Measurements from ENCODE around the gene ACOX3. TPM values are rescaled to one million over a fixed set of nuclear protein-coding genes. Genes with fewer than 3 reads are reported as not detected.

Gene ACOX3
- polyA plus RNA-seq, 1 donor, result 15.2 TPM

DNA sequence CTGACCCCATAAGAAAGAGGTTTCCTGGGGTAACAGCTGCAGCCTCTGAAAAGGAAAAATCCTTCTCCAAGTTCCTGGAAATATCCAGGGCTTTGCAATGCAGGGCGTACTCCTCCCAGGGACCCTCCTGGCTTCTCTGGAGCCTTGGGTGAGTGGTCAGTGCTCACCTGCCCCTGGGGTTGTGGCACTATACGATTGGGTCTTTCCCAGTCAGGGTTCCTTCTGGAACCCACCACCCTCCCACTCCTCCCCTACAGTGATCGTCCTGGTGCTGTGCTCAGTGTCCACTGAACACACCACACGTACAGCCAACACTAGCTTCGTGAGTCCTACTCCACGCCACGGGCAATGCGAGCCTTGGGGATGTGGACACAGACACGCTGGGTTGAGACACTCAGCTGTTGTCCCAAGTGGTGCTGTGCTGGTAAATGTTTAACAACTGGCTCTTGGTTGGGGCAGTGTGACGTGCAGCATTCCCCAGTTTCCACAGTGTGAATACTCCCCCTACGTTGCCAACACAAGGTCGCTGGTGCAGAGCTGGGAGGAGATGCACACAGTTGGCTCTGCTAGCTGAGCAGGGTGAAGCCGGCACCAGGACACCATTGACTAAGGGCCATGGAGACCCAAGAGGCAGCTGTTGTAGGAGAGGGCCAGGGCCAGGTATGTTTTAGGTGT, 105.6 kb downstream of the ACOX3 start:
- DNase-seq, result no peak

DNA sequence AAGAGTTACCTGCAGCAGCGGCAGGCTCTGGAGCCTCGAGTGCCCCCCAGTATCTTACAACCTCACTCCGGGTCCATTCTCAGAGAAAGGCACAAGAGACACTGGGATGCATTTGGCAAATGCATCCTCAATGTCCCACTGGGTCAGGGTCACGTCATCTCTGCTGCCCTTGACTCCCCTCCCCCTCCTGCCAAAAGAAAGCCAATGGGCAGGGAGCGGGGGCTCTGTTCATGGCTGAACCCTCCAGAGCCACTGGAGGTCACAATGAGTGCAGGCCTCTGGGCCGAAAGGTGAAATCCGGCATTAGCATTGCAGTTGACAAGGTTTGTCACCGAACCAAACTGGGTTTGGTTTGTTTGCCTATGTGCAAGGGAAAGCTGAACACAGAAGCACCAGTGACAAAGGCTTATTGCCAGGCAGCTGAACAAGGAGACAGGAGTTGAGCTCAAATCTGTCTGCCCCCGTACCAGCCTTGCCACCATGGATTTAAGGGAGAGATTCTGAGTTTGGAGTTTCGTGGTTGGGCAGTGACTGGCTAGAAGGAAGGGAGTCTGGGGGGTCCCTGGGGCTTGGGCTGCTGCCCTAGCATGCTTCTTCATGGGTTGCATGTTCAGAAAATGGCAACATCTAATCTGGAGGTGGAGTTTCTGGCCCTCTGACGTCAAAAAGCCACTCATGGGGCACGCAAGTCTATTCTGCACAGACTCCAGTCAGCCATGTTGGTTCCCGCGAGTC, 106.6 kb downstream of the ACOX3 start:
- DNase-seq, result no peak

DNA sequence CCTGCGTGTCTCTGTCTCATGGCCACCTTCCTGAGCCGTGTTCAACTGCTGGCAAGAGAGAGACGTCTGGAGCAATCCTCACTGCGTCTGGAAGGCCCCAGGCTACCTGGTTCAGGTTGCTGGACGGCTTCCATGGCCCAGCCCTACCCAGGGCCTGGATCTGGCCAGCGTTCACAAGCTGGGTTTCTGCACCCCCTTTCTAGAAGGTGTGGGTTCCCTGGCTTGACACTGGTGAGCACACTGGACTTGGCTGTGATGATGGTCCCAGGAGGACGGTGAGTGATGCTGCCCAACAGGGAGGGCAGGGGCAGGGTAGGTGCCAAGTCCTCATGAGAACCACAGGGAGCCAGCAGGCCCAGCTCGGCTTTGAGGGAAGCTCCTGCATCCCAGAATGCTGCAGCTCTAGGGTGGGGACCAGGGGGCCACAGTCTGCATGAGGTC, 107.6 kb downstream of the ACOX3 start:
- DNase-seq, result no peak

DNA sequence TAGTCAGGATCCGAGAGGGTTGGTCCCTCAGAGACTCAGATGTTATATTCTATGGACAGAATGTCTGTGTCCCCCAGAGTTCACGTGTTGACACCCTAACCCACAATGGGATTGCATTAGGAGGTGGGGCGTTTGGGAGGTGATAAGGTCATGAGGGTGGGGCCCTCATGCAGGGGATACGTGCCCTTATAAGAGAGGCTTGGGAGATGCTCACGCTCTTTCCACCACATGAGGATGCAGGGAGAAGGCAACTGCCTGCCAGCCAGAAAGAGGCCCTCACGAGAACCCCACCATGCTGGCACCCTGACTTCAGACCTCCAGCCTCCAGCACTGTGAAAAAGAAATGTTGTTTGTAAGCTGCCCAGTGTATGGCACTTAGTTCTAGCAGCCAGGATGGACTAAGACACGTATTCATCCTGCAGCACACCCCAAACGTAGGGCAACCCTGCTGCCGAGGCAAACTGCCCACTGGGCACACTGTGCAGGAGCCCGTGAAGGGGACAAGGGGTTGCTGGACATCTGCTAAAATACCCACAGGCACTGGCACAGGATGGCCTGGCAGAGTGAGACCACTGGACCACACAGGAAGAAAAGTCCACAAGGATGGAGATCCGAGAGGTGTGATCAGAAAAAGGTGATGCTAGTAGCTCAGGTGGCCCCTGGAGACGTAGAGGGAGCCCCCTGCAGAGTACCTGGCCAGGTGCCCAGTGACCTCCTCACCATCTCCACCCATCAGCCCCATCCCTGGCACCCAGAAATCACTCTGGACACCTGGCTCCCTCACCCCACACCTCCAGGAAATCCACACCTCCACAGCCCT, 108.3 kb downstream of the ACOX3 start:
- DNase-seq, result no peak

DNA sequence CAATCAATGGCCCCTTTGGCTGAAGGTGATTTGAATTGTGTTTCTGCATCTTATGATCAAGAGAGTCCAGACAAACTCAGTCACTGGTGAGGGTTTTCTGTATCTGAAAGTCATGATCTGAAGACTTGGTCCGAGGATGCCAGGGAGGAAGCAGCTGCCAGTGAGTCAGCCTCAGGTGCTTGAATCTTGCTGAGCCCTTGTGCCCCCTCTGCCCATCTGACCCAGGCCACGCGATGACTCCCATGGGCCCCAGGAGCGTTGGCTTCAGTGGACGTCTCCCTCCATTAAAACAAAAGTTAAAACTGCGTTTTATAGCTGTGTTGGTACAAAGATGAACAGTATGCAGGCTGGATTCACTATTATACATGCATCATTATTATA, 109.0 kb downstream of the ACOX3 start:
- no peak for DNase-seq

DNA sequence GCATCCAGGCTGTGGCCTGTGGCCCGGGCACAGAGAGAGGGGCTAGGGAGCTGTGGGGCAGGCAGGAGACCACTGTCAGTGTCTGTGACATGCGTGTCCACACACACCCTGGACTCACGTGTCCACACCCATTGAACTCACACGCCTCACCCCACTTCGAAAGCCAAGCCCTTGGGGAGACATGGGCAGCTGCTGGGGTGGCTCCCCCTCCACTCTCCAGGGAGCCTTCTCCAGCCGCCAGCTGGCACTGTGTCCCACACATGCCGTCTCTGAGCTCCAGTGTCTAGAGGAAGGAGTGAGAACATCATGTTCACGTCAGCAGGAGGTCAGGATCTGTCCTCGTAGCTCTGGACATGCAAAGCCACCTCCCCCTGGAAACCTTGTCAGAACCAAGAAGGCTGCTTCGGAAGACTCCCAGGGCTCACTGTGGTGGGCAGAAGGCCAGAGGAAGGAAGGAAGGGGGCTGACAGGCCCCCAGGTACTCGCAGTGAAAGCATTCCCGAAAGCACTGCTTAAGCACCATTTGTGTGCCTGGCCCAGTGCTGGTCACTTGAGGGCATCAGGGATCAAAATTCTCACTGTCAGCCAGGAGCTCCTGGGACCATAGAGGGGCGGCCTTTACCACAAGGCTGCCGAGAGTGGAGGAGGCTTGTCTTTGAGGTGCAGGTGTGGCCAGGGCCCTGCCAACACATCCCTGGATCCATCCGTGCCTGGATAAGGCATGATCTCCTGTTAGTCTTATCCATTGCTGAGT, 109.5 kb downstream of the ACOX3 start:
- DNase-seq, result no peak

DNA sequence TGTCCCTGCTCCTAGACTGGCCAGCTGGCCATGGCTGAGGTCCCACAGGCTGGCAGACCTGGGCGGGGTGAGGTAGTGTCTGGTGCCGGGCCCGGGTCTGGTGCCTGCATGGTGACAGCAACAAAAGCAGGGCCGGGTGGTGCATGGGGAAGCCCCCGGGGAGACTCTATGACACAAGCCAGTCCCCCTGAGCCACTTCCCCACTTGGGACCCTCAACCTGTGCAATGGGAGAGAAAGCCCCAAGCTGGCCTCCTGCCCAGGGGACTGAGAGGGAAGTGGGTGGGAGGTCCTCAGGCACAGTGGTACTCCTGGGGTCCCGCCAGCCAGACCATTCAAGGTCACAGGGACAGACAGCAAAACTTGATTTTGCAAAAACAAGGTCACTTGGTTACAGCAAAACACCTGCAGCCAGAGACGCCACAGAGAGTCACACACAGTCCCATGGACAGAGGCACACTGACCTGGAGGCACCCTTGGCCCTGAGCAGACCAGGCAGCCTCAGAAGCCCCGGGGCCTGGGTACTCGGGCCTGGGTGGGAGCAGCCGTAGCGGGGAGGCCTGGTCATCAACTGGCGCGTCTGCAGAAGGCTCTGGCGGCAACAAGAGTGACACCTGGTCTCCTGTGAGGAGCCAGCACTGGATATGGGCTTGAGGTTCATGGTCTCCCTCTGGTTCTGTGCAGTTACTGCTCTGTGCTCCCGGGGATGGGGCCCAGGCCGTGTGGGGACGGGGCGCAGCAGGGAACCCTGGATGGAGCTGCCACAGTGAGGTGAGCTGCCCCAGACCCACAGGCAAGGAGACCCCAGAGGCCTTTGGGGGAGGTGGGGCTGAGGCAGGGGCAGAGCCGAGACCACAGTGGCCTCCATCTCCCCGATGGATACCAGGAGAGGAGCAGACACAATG, 110.4 kb downstream of the ACOX3 start:
- no peak for DNase-seq

DNA sequence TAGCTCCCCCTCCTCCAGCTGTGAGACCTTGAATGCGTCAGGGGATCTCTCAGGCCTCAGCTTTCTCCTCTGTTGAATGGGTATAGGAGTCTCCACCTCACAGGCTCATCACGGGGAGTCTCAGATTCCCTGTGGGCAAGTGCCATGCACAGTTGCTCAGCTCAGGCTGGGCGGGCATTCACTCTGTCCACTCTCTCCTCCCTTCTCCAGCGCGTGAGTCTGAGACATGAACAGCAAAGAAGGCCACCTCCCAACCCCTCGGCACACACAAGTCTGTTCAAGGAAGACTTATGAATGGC, 111.0 kb downstream of the ACOX3 start:
- no peak for DNase-seq

DNA sequence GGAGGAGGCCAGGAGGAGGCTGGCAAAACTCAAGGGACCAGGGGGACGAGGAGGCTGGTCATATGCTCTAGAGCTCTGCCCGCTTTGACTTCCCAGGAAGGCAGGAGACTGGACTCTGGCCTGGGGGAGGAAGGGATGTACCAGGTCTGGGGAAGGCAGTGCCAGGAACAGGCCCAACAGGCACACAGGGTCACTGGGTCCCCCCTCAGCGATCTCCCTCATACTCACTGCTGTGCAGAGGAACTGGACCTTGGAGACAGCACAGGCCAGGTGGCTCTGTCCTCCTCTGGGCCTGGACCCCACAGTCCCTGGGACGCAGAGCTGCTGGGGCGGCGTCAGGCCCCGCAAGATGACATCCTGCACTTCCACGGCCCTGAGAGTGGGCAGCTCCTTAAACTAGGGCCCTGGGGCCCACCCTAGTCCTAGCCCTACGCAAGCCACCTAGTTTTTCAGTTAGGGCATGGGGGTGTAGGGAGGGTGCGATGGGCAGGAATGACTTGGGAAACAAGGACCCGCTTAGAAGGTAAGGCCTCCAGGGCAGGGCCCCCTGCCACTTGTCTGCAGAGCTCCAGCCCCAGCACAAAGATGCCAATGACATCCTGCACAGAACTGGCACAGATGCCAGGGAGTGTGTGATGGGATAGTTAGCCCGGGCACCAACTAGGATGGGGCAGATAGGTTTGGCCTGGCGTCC, 111.5 kb downstream of the ACOX3 start:
- no peak for DNase-seq

DNA sequence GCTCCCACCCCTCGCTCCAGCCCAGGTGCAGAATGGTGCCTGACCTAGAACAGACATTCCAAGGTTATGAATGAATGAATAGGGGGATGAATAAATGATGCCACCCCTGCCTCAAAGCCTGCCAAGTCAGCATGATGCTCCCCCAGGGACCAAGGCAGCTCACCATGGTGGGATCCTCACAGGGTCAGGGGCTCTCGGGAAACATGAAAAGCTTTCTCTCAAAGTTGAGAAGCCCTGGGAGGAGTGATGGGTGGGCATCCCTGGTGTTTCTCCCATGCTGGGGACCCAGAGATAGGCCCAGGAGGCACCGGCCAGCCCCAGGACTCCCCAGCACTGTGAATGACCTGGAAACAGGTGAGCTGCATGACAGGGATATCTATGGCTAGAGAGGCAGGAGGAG, 112.1 kb downstream of the ACOX3 start:
- no peak for DNase-seq

DNA sequence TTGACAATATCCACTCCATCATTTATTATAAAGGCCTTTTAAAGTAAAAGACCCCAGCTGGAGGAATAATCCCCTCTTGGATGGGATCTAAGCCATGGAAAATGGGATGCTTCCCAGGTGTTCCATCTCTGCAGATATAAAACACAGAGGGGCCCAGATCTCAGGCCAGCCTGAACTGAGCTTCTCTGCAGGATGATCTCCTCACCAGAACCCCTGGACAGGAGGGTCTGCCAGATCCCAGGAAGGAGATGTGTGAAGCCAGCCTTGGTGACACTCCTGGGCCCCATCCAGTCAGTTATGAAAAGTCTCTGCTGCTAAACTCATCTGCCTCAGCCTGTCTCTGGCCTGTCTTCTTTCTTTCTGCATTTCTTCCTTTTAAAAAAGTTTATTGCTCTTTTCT, 114.3 kb downstream of the ACOX3 start:
- DNase-seq, result peak; percentile 85

DNA sequence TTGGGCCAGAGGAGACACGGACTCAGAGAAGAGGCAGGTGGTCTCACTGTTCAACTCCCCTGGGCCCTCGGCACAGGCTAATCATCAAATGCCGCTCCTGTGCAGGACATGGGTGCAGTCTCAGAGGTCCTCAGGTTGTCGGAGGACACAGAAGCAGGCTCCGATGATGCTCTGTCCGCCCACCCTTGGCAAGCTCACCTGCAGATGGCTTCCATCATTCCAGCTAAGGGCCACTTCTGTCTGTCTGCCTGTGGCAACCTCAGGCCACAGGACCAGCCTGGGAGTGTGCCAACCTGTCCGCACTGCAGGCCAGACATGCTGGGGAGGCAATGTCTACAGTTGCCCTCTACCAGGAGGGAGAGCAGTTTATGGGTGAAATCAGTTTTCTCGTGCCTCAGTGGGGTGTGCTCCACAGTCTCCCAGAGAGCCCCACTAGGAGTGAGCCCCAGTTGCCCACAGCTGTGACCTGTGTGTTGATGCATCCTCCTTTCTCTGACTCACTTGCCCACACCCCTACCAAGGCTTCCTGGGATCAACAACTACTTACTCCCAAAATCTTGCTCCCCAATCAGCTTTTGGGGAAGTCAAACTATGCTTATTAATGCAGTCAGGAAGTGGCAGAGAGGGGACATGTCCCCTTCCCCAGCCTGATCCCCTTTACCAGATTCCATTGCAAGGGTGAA, 115.1 kb downstream of the ACOX3 start:
- no peak for DNase-seq

DNA sequence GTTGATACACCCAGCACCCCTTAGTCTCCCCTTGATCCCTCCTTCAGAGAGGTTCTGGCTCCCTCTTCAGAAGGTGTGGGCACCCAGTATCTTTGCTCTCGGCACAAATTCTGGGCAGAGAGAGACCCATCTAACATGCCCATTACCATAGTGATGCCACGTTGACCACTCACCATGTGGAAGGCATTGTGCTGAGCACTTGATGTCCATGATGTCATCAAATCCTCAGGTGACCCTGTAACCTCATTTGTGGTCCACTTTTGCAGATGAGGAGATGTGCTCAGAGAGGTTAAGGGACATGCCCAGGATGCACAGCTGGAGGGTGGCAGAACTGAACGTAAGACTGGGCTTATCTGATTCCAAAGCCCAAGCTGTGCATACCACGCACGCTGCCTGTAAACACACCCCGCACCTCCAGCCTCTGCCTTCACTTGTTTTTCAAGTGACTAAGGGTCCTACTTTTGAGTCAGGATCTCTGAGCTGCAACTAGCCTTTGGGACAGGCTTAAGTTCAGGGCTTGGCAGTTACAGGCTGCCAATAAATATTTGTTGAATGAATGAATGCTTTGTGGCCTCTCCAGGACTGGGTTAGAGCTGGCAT, 115.8 kb downstream of the ACOX3 start:
- no peak for DNase-seq

DNA sequence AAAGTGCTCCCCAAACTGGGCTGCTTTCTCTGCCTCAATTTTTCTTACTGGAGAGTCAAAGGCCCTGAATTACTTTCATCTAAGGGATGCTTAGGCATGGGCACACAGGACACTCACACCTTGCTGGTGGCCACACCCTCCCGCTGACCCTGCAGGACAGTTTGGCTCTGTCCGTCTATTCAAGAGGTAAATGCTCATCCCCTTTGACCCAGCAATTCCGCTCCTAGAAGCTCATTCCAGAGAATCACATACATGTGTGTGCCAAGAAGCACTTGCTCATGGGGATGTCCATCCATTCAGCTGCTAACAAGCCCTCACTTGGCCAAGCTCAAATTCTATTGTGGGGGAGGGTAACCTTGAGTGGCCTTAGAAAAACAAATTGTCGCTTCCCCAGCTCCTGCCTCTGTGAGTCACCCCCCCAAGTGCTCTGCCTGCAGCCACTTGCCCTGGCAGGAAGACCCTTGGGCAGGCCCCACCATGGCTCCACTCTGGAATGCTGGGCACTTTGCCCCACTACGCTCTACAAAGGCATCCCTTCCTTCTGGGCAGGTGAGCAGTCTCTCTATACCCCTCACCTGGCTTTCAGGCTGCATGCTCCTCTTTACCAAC, 116.5 kb downstream of the ACOX3 start:
- no peak for DNase-seq

DNA sequence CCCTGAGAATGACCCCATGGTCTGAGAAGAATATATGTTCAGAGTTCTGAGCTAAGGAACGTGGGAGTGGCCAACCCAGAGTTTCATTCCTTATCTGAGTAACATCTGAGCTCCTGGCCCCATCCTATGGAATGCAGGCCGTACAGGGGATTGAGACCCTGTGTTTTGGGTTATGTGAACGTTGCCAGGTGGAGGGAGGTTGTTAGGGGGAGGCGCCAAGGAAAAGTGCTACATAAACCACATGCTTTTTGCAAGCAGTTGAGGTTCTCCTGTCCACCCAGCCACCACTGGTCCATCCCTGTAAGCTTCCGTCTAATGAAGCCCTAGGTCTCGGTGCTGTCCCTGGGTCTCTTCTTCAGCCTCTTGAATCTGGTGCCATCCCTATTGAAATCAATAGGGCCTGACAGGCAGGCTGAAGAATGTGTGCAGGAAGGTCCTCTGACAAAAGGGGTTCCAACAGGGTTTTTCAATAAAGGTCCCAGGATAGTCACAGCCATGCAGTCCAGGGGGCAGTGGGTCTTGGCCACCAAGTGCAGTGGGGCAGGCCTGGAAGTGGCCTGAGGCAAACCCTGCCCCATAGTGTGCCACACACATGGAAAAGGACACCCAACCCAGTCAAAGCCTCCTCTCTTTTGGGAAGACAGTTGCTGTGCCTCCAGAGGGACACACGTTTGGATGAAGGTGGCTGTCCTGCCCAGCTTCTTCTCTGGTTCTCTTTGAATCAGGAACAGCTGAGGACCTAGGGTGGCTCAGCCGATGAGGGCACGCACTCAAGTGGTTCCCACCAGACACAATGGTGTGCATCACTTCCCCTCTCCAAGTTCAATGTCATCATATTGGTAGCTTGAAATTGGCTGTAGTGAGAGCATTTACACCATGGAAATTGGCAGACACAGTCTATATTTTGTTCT, 117.5 kb downstream of the ACOX3 start:
- DNase-seq, result no peak

DNA sequence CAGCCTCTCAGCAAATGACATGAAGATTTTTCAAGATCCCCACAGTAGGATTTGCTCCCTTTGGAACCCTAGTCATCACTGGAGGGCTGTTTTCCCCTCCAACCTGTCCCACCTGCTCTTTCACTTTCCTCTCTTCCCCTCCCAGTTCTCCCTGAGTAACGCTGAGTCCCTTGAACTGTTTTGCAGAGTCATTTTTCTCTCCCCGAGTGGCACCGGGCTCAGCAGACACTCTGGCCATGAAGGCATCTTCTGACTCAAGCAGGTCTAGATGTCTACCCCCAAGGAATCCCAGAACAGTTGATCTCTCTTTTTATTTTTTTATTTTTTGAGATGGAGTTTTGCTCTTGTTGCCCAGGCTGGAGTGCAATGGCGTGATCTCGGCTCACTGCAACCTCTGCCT, 118.8 kb downstream of the ACOX3 start:
- DNase-seq, result no peak

DNA sequence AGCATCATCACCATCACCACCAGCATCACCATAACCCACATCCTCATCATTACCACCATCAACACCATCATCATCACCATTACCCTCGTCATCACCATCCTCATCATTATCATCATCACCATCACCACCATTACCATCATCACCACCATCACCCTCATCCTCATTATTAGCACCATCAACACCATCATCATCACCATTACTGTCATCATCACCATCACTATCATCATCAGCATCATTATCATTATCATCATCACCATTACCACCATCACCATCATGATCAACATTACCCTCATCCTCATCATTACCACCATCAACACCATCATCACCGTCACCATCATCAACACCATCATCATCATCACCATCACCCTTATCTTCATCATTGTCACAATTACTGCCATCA, 119.3 kb downstream of the ACOX3 start:
- DNase-seq, result no peak

DNA sequence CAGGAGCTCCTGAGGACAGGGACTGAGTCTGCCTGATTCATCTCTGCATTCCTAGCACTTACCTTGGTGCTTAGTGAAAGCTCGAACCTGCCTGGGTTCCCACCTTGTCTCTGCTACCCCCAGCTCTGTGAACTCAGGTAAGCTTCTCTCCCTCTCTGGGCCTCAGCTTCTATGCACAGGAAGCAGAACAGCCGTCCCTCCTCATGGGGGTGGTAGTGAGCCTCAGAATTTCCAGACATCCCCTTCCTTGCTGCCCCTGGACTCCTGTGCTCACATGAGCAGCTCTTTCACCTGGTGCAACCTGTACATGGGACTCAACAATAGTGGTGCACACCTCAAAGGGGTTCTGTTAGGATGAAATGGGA, 120.2 kb downstream of the ACOX3 start:
- no peak for DNase-seq
